ENCODE measurements around the gene RRP12.

RRP12 gene

DNA sequence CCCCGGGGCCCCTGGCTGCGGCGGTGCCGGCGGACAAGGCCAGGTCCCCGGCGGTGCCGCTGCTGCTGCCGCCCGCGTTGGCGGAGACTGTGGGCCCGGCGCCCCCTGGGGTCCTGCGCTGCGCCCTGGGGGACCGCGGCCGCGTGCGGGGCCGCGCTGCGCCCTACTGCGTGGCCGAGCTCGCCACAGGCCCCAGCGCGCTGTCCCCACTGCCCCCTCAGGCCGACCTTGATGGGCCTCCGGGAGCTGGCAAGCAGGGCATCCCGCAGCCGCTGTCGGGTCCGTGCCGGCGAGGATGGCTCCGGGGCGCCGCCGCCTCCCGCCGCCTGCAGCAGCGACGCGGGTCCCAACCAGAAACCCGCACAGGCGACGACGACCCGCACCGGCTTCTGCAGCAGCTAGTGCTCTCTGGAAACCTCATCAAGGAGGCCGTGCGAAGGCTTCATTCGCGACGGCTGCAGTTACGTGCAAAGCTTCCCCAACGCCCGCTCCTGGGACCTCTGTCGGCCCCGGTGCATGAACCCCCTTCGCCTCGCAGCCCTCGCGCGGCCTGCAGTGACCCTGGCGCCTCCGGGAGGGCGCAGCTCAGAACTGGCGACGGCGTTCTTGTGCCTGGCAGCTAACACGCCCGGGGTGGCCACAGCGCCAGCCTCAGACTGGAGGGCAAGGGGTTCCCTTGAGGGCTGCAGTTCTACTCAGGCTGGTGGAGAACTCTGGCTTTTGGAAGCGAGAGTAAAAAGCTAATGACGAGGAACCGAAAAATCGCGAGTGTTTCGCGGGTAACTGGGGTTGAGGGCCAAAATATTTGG lies 81.3 kb downstream of the RRP12 start:
- Histone ChIP-seq H3K27me3 (ENCODE audit: insufficient read depth, insufficient read length) (peaks cover 29% of the 10 kb centered on the region), H3K9ac (ENCODE audit: insufficient read length, low read depth) (peak overlapping the region; percentile 88), H3K4me3 (ENCODE audit: insufficient read length, low read depth) (peak overlapping the region; percentile 57), H3K36me3 (ENCODE audit: insufficient read depth, insufficient read length, low read length) (no peaks in the 10 kb centered on the region), H3K9me3 (ENCODE audit: insufficient read depth, low read length) (no peaks in the 10 kb centered on the region), H3K4me1 (ENCODE audit: insufficient read depth, insufficient read length) (peaks cover 5% of the 10 kb centered on the region)
- TF ChIP-seq ZNF274 (IDR thresholded peaks at IDR 0.05; ENCODE audit: low read depth, low read length) (no peak), SUZ12 (IDR thresholded peaks at IDR 0.05; ENCODE audit: extremely low read depth, insufficient read depth, insufficient read length) (no peak), YY1 (IDR thresholded peaks at IDR 0.05; ENCODE audit: insufficient read depth, insufficient read length) (no peak)
- no peak for DNase-seq (ENCODE audit: low read depth, low spot score)

DNA sequence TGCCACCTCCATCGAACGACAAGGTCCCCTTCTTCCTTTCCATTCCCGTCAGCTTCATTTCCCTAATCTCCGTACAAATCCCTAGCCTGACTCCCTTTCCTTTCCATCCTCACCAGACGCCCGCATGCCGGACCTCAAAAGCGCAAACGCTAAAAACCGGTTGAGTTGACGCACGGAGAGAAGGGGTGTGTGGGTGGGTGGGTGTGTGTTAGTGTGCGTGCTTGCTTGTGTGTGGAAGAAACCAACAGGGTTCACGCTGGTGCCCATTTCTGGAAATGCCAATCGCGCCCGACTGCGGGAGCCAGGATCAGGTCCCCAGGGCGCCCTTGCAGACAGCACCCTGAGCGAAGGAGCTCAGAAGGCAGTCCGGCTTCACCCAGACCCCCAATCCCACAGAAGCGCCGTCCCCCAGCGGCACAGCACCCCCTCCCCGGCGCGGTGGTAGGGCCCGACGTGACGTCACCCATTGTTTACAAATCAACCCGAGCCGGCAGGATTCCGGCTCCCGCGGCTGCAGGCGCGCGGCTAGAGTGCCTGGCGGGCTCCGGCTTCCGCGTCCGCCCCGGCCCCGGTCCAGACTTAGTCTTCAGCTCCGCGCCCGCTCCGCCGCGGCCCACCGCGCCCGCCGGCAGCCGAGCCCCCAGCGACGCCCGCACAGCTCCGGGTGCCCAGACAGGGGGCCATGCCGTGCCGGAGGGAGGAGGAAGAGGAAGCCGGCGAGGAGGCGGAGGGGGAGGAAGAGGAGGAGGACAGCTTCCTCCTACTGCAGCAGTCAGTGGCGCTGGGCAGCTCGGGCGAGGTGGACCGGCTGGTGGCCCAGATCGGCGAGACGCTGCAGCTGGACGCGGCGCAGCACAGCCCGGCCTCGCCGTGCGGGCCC lies 82.1 kb downstream of the RRP12 start, which contains the start of gene FRAT1:
TSS of gene FRAT1 (plus strand) at position 500 of the 880 bp plus-strand sequence. CDS start at position 683, 183 bp downstream.
- Histone ChIP-seq H3K4me1 (ENCODE audit: insufficient read depth, insufficient read length) (peaks cover 5% of the 10 kb centered on the region), H3K36me3 (ENCODE audit: insufficient read depth, insufficient read length, low read length) (no peaks in the 10 kb centered on the region), H3K9me3 (ENCODE audit: insufficient read depth, low read length) (no peaks in the 10 kb centered on the region), H3K4me3 (ENCODE audit: insufficient read length, low read depth) (peak within 1 kb of the TSS; percentile 57), H3K9ac (ENCODE audit: insufficient read length, low read depth) (peak within 1 kb of the TSS; percentile 88), H3K27me3 (ENCODE audit: insufficient read depth, insufficient read length) (peaks cover 29% of the 10 kb centered on the region)
- no peak for TF ChIP-seq YY1 (IDR thresholded peaks at IDR 0.05; ENCODE audit: insufficient read depth, insufficient read length)
- no peak for TF ChIP-seq SUZ12 (IDR thresholded peaks at IDR 0.05; ENCODE audit: extremely low read depth, insufficient read depth, insufficient read length)
- no peak for TF ChIP-seq ZNF274 (IDR thresholded peaks at IDR 0.05; ENCODE audit: low read depth, low read length)
- DNase-seq (ENCODE audit: low read depth, low spot score), result no peak

DNA sequence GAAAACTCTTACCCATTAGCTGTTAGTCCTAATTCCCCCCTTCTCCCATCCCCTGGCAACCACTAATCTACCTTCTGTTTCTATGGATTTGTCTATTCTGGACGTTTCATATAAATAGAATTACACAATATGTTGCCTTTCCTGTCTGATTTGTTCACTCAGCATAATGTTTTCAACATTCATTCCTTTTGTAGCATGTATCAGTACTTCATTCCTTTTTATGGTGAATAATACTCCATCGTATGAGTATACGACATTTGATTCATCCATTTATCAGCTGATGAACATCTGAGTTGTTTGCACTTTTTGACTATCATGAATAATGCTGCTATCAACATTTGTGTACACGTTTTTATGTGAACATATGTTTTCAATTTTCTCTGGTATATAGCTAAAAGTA lies 86.5 kb downstream of the RRP12 start:
- Histone ChIP-seq H3K4me1 (ENCODE audit: insufficient read depth, insufficient read length) (no peaks in the 10 kb centered on the region), H3K27me3 (ENCODE audit: insufficient read depth, insufficient read length) (peaks cover 10% of the 10 kb centered on the region), H3K36me3 (ENCODE audit: insufficient read depth, insufficient read length, low read length) (no peaks in the 10 kb centered on the region), H3K9ac (ENCODE audit: insufficient read length, low read depth) (no peak overlapping the region), H3K4me3 (ENCODE audit: insufficient read length, low read depth) (no peak overlapping the region), H3K9me3 (ENCODE audit: insufficient read depth, low read length) (no peaks in the 10 kb centered on the region)
- TF ChIP-seq SUZ12 (IDR thresholded peaks at IDR 0.05; ENCODE audit: extremely low read depth, insufficient read depth, insufficient read length), result no peak
- no peak for TF ChIP-seq ZNF274 (IDR thresholded peaks at IDR 0.05; ENCODE audit: low read depth, low read length)
- no peak for TF ChIP-seq YY1 (IDR thresholded peaks at IDR 0.05; ENCODE audit: insufficient read depth, insufficient read length)
- DNase-seq (ENCODE audit: low read depth, low spot score), result no peak

DNA sequence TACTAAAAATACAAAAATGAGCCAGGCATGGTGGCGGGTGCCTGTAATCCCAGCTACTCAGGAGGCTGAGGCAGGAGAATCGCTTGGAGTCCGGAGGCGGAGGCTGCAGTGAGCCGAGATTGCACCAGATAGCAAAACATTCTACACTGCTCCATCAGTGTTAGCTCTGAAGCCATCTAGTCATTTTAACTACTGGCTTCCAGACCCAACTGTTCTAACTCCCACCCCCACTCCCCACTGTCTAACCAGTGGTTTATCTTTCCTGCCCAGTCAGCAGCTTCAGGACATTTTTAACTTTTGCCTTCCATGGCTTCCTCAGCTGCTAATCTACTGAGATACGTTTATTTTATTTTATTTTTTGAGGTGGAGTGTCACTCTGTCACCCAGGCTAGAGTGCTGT lies 88.2 kb downstream of the RRP12 start:
- TF ChIP-seq SUZ12 (IDR thresholded peaks at IDR 0.05; ENCODE audit: extremely low read depth, insufficient read depth, insufficient read length), result no peak
- no peak for TF ChIP-seq ZNF274 (IDR thresholded peaks at IDR 0.05; ENCODE audit: low read depth, low read length)
- TF ChIP-seq YY1 (IDR thresholded peaks at IDR 0.05; ENCODE audit: insufficient read depth, insufficient read length), result no peak
- H3K4me1 ChIP-seq (ENCODE audit: insufficient read depth, insufficient read length), result no peaks in the 10 kb centered on the region

GRCh38 chr10:97311111-97311626 lies 90.0 kb downstream of the RRP12 start:
- Histone ChIP-seq H3K4me1 (ENCODE audit: insufficient read depth, insufficient read length) (no peaks in the 10 kb centered on the region), H3K9me3 (ENCODE audit: insufficient read depth, low read length) (no peaks in the 10 kb centered on the region), H3K4me3 (ENCODE audit: insufficient read length, low read depth) (no peak overlapping the region), H3K27me3 (ENCODE audit: insufficient read depth, insufficient read length) (peaks cover 4% of the 10 kb centered on the region), H3K36me3 (ENCODE audit: insufficient read depth, insufficient read length, low read length) (no peaks in the 10 kb centered on the region), H3K9ac (ENCODE audit: insufficient read length, low read depth) (no peak overlapping the region)
- DNase-seq (ENCODE audit: low read depth, low spot score), result no peak
- no peak for TF ChIP-seq YY1 (IDR thresholded peaks at IDR 0.05; ENCODE audit: insufficient read depth, insufficient read length)
- no peak for TF ChIP-seq SUZ12 (IDR thresholded peaks at IDR 0.05; ENCODE audit: extremely low read depth, insufficient read depth, insufficient read length)
- no peak for TF ChIP-seq ZNF274 (IDR thresholded peaks at IDR 0.05; ENCODE audit: low read depth, low read length)

More for the DNA sequence above, 88.2 kb downstream of the RRP12 start:
- H3K4me3 ChIP-seq (ENCODE audit: insufficient read length, low read depth), result no peak overlapping the region
- H3K9ac ChIP-seq (ENCODE audit: insufficient read length, low read depth), result no peak overlapping the region
- H3K9me3 ChIP-seq (ENCODE audit: insufficient read depth, low read length), result no peaks in the 10 kb centered on the region
- no peaks in the 10 kb centered on the region for H3K36me3 ChIP-seq (ENCODE audit: insufficient read depth, insufficient read length, low read length)
- peaks cover 10% of the 10 kb centered on the region for H3K27me3 ChIP-seq (ENCODE audit: insufficient read depth, insufficient read length)
- DNase-seq (ENCODE audit: low read depth, low spot score), result no peak

GRCh38 chr10:97307866-97308780 lies 93.0 kb downstream of the RRP12 start:
- Histone ChIP-seq H3K9me3 (ENCODE audit: insufficient read depth, low read length) (no peaks in the 10 kb centered on the region), H3K9ac (ENCODE audit: insufficient read length, low read depth) (no peak overlapping the region), H3K36me3 (ENCODE audit: insufficient read depth, insufficient read length, low read length) (no peaks in the 10 kb centered on the region), H3K27me3 (ENCODE audit: insufficient read depth, insufficient read length) (no peaks in the 10 kb centered on the region), H3K4me1 (ENCODE audit: insufficient read depth, insufficient read length) (no peaks in the 10 kb centered on the region), H3K4me3 (ENCODE audit: insufficient read length, low read depth) (no peak overlapping the region)
- no peak for TF ChIP-seq YY1 (IDR thresholded peaks at IDR 0.05; ENCODE audit: insufficient read depth, insufficient read length)
- no peak for DNase-seq (ENCODE audit: low read depth, low spot score)

Measured in NT2/D1 (cell line).